Measurements from ENCODE around the gene CFTR.
"Not testable (repeated sequence)": the region's sequence is repeated elsewhere in the genome, so short reads cannot be mapped to it uniquely, and the experiment has no call there.

Gene CFTR

DNA sequence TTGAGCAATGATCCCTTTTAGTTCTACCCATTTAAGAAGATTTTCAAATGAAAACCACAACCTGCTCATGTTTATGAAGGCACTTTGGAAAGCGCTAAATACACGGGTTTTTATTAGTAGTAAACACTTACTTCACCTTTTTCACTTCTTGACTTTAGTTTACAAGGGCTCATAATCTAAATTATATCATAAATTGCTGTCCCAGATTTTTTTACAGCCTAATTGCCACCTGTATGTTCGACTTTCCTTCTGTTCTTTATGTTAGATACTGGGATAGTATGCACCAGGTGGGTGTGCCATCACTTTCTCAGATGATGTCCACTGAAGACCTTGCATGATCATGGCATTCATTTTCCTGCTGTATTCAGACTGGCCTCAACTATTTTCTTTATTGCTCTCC lies 22.5 kb downstream of the CFTR start:
- FAIRE-seq, result no peak

DNA sequence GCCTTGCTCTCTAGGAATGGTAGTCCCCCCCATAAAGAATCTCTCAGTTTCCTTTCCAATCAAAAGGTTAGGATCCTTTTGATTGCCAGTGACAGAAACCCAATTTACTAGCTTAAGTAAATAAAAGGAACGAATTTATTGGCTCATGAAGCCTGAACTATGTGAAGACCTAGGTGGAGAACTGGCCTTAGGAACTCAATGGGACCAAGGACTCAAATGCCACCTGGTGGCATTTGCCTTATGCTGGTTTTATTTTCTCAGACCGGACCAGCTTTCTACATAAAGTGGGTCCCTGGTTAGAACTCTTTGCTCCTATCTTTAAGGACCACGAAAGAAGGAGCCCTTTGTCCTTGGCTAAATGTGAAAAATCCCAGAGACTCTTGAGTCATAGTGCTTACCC lies 25.4 kb downstream of the CFTR start:
- no peak for FAIRE-seq

- no peak for FAIRE-seq
Measured at GRCh38 chr7:117508676-117509075, 28.9 kb downstream of the CFTR start.

DNA sequence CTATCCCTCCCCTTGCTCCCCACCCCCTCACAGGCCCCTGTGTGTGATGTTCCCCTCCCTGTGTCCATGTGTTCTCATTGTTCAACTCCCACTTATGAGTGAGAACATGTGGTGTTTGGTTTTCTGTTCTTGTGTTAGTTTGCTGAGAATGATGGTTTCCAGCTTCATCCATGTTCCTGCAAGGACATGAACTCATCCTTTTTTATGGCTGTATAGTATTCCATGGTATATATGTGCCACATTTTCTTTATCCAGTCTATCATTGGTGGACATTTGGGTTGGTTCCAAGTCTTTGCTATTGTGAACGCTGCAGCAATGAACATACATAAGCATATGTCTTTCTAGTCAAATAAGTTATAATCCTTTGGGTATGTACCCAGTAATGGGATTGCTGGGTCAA lies 37.4 kb downstream of the CFTR start:
- not testable (repeated sequence) for FAIRE-seq

- no peak for FAIRE-seq
Measured at GRCh38 chr7:117530390-117530789, 50.6 kb downstream of the CFTR start.

DNA sequence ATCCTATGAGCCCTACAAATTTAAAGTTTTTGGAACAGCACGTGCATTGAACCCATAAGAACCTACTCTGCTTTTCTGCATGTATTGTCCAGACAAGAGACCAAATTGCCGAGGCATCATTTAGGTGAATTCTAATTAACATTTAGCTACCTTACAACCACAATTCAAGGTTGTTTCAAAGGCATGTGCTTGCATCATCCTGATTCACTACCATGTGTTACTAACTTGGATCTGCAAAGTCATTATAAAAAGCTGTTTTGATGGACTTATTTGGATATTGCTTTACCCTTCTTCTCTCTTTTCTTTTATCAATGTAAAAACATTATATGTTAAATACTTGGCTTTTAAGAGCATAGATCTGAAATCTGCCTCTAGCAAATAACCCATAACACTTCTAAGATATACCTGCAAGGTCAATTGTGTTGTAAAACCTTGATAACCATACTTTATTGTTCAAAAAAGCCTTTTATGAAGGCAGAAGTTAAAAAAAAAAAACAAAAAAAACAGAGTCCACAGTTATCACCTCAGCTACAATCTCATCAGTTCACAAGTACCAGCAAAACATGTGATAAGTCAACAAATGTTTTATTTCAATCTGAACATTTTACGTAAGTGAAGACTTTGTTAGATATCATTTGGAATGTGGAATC lies 51.9 kb downstream of the CFTR start:
- no peak for FAIRE-seq

- no peak for FAIRE-seq
Measured at GRCh38 chr7:117538053-117538452, 58.2 kb downstream of the CFTR start.

DNA sequence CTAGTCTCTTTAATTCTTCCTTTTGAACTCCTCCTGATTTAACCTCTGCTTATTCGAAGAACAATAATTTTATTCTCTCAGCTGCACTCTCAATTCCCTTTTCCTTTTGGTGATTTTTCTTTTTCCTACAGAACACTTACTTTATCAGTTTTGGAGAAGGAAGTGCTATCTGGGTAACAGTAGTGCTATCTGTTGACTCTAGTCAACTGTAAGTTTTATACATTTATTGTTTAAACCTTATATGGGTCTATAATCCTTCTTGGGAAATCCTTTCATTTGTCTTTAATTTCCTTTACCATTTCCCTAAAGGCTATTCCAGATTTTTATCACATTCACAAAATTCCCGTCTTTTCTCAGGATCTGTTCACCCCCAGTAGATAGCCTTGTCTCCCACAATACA lies 64.2 kb downstream of the CFTR start:
- no peak for FAIRE-seq

DNA sequence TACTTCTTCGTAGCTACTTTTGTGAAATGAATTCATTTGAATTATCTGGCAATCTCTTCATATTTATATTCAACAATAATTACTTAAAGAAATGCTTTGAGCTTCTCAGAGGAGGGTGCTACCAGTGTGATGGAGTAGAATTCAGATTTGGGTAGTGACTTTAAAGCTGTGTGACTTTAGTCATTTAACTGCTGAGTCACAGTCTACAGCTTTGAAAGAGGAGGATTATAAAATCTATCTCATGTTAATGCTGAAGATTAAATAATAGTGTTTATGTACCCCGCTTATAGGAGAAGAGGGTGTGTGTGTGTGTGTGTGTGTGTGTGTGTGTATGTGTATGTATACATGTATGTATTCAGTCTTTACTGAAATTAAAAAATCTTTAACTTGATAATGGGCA lies 68.2 kb downstream of the CFTR start:
- FAIRE-seq, result no peak

DNA sequence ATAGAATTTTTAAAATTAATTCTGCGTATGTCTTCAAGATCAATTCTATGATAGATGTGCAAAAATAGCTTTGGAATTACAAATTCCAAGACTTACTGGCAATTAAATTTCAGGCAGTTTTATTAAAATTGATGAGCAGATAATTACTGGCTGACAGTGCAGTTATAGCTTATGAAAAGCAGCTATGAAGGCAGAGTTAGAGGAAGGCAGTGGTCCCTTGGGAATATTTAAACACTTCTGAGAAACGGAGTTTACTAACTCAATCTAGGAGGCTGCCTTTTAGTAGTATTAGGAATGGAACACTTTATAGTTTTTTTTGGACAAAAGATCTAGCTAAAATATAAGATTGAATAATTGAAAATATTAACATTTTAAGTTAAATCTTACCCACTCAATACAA lies 70.8 kb downstream of the CFTR start:
- no peak for FAIRE-seq

DNA sequence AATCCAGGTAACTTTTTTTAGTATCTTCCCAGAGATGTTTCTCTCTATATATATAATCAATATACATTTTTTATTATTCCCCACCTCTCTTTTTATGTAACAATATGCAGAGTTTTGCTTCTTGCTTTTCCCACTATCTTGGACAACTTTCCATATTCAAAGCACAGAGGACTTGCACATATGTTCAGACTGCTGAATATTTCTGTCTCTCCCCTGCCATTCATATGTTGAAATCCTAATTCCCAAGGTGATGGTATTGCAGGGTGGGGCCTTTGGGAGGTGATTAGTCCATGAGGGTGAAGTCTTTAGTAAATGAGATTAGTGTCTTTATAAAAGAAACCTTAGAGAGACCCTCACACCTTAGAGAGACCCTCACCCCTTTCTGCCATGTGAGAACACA lies 72.8 kb downstream of the CFTR start:
- FAIRE-seq, result no peak

GRCh38 chr7:117555260-117555659 lies 75.4 kb downstream of the CFTR start:
- FAIRE-seq, result no peak

DNA sequence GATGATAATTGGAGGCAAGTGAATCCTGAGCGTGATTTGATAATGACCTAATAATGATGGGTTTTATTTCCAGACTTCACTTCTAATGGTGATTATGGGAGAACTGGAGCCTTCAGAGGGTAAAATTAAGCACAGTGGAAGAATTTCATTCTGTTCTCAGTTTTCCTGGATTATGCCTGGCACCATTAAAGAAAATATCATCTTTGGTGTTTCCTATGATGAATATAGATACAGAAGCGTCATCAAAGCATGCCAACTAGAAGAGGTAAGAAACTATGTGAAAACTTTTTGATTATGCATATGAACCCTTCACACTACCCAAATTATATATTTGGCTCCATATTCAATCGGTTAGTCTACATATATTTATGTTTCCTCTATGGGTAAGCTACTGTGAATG lies 79.6 kb downstream of the CFTR start:
- FAIRE-seq, result no peak

- no peak for FAIRE-seq
Measured at GRCh38 chr7:117560030-117560429, 80.2 kb downstream of the CFTR start.

DNA sequence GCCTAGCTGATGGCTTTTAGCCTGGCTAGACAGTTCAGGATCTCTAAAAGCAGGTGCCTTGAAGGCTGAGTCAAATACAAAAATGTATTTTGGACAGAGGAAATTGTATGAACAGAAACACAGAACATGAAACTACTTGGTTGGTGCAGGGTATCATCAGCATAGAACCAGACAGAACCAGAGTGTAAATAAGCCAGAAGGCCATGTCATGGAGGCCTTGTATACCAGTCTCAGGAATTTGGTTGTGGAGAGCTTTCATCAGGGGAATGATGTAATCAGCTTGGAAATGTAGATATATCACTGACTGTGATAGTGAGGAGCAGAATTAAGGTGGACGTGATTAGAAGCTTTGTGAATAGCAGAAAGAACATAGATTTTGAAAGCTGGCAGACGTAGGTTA lies 82.9 kb downstream of the CFTR start:
- FAIRE-seq, result no peak

DNA sequence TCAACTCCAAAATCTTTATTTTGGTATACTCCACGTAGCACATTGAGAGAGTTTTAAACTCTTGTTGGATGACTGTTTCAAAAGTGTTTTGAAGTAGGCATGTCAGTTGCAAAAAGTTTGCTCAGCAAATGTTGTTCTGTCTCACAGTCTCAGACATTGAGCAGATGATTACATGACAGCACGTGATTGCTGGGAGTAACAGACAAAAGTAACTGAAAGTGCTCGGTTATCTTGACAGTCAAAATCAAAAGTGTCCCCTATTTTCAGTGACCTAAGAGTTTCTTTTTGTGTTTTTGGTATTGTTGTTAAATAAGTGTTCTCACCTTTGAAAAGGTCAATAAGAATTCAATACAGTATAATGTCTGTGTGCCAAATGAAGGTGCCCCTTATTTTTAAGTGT lies 84.3 kb downstream of the CFTR start:
- FAIRE-seq, result no peak

DNA sequence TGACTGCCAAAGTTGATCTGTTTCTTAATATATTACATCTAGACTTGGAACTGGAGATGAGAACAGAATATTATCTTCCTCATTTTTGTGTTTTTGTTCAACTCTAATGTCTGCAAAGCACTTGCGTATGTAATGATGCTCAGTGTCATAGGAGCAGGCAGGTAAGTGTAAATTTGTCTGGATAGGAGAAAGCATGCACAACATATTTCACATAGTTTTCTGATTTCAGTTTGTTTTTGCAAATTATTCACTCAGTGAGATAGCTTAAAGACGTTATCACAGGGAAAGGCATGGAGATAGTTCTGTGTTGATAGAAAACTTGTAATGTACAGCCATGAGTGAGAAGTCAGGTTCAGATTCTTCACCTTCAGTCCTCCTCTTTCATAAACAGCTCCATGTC lies 84.8 kb downstream of the CFTR start:
- FAIRE-seq, result no peak

- no peak for FAIRE-seq
Measured at GRCh38 chr7:117565226-117565625, 85.4 kb downstream of the CFTR start.

DNA sequence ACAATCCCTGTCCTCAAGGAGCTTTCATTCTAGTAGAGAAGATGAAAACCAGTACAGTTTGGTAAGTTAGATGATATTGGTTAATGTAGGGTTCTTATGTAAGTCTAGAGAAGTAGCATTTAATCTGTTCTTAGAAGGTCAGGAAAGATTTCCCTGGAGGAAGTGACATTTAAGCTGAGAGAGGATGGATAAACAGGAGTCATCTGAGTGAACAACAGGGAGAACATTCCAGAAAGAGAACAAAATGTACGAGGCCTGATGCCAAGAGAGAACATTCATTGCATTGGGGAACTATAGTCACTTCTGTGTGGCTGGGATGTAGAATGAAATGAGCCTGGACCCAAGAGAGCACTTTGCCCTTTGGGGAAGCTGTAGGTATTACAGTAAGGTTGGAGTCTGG lies 88.0 kb downstream of the CFTR start:
- no peak for FAIRE-seq

GRCh38 chr7:117572856-117573620 lies 93.2 kb downstream of the CFTR start:
- FAIRE-seq, result no peak

DNA sequence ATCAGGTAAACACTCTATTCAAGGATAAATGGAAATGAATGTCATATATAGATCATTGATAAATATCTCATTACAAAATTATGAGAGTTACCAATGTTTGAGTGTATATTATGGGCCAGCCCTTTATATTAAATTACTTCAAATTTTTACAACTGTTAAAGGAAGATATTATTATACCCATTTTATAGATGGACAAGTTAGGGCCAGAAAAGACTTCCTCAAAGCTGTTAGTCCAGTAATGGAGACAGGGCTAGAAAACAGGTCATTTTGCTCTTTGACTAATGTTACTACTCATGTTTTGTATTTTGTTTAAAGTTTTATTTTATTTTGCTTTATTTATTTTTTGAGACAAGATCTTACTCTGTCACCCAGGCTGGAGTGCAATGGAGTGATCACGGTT lies 101.6 kb downstream of the CFTR start:
- no peak for FAIRE-seq

DNA sequence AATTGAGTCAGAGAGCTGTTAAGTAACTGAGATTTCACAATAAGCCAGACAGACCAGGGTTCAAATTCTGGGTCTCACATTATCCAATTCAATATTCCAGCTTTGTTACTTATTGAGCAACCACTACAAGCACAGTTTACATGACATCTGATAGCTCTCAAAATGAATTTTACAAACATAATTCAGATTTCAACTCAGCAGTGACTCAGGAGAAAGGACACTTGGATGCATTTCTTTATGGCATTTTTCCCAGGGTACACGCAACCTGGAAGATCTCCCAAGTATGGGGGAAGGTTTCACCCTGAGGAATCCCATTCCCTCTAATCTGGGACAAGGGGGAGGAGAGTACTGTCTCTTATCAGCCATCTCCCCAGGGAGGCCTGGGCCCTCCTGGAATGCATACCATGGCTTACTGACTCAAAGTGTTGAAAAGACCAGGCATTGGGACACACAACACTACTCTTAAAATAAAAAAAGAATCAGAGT lies 102.4 kb downstream of the CFTR start:
- FAIRE-seq, result no peak

DNA sequence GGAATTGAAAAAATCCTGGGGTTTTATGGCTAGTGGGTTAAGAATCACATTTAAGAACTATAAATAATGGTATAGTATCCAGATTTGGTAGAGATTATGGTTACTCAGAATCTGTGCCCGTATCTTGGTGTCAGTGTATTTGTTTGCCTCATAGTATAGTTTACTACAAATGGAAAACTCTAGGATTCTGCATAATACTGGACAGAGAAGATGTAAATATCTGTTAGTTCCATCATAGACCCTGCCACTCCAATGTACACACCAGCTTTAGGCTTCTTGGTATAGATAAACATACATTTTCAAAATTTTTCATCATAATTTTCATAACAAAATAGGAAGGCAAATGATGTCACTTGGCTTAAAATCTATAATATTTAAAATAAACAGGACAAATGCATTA lies 108.1 kb downstream of the CFTR start:
- no peak for FAIRE-seq

DNA sequence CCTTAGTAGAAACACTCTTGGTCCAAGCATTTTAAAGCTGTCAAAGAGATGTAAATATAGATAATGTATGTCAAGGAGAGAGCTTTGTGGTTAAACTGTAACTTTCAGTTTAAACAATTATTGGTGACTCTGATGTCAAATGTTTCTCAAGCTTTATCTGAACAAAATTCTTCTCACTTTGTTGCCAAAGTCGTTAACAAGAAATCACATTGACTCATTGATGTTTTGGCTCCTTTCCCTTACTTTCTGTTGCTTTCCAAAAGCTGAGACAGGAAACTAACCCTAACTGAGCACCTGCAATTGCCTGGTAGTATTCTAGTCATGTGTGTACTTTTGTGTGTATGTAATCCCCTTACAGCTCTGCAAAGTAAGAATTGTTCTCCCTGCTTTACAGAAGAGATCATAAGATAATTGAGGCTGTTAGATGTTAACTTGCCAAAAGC lies 108.5 kb downstream of the CFTR start:
- FAIRE-seq, result no peak

- FAIRE-seq, result no peak
Measured at GRCh38 chr7:117590191-117590590, 110.4 kb downstream of the CFTR start.
